Suppressor macrophage treated with lipopolysaccharide for 4 hours (primary cell): ENCODE data around the gene NAXE.
"Not testable (repeated sequence)": the region's sequence is repeated elsewhere in the genome, so short reads cannot be mapped to it uniquely, and the experiment has no call there.

Experiments
- DNase-seq: peaks from one replicate; pipeline ENCODE4 v3.0.0-alpha.2; 2020

The NAXE gene

DNA sequence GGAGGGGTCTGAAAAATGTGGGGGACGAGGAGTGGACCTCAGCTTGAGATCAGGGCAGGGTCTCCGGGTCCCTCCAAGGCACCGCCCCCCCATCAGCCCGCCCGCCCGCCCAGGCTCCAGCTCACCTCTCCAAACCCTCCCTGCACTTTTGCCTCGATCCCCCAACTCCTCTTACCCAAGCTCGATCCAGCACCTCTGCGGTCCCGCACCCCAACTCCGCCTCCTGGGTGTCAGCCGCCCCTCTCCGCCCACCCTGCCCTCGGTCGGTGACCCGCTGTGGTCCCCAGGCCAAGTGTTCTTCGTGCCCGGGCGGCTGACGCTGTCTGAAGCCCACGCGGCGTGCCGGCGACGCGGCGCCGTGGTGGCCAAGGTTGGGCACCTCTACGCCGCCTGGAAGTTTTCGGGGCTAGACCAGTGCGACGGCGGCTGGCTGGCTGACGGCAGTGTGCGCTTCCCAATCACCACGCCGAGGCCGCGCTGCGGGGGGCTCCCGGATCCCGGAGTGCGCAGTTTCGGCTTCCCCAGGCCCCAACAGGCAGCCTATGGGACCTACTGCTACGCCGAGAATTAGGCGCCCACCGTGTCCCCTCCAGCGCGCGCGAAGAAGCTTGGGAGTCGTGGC lies 33.3 kb downstream of the NAXE start:
- no peak for DNase-seq

DNA sequence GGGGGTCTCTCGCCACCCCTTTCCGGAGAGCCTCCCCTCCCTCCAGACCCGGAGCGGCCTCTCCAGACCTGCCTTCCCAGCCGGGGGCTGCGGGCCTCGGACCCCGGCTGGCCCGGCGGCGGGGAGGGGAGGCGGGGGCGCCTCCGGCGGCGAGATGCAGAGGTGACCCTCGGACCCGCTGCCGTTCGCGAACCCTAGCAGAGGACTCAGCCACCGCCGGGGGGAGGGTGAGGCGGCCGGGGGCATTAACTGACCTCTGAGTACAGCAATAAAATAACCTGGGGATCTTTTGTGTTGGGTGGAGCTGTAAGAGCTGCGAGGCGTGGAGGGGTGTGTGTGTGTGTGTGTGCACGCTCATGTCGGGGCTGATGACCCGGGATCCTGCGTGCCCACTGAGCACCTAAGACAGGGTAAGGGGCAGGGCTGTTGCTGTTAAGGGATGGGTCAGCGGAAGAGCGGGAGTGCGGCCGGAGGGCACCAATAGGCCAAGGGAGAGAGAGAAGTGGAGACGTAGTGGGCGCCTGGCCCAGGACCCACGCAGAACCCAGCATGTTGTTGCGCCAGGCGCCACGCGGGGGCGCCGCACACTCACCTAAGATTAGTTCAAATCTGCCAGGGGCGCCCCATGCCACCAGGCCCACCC lies 34.0 kb downstream of the NAXE start:
- DNase-seq, result peak; percentile 74

DNA sequence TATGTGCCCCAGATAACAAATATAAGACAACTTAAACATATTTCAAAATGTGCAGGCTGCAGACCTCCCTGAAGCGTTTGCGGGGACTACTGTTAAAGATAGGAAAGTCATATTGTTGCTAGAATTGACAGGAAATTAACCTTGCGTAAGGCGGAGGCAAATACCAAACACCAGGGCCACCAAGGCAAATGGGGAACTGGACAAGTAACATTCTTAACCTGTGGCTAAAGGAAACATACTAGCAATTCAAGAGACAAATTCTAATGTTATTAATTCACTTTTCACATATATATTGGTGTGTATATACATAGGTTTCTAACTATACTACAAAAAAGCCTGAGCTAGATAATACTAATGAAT lies 34.5 kb downstream of the NAXE start:
- no peak for DNase-seq

DNA sequence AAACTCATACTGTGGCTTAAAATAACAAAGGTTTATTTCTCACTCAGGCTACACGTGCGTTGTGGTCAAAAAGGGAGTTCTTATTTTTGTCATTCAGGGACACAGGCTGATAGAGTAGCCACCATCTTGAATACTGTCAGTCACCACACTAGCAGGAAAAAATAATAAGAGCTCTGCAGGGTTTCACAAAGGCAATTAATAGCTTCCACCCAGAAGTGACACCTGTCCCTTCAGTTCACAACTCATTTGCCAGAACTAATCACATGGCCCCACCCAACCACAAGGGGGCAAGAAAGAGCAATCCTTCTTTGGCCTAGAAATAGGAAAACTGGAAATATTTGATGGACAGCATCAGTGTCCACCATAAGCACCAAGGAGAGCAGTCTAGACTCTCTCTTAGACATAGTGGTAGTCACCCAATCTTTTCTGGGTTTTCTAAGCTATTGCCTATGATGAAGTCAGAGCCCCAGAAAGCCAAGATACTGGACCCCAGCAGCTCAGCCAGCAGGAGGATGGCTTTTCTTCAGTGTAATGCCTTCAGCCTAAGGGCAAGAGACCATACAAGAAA lies 35.8 kb downstream of the NAXE start:
- peak; percentile 69 for DNase-seq

DNA sequence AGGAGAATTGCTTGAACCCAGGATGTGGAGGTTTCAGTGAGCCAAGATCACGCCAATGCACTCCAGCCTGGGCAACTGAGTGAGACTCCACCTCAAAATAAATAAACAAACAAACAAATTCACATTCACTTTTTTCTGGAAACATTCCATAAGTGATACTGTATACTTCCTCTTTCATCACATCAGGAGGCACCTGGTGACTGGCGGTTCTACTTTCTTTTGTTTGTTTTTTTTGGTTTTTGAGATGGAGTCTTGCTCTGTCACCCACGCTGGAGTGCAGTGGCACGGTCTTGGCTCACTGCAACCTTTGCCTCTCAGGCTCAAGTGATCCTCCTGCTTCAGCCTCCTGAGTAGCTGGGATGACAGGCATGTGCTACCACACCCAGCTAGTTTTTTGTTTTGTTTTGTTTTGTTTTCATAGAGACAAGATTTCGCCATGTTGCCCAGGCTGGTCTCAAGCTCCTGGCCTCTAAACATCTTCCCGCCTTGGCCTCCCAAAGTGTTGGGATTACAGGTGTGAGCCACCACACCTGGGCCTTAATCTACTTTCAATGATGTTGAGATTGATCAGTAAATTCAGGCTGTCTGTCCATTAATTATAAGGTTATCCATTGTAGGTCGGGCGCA lies 38.4 kb downstream of the NAXE start:
- DNase-seq, result no peak

DNA sequence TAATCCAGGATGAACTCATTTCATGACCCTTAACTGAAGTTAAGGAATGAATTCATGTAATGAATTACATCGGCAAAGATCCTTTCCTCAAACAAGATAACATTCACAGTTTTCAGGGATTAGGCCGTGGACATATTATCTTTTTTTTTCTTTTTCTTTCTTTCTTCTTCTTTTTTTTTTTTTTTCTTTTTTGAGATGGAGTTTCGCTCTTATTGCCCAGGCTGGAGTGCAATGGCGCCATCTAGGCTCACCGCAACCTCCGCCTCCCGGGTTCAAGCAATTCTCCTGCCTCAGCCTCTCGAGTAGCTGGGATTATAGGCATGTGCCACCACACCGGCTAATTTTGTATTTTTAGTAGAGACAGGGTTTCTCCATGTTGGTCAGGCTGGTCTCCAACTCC lies 39.6 kb downstream of the NAXE start:
- DNase-seq, result not testable (repeated sequence)

DNA sequence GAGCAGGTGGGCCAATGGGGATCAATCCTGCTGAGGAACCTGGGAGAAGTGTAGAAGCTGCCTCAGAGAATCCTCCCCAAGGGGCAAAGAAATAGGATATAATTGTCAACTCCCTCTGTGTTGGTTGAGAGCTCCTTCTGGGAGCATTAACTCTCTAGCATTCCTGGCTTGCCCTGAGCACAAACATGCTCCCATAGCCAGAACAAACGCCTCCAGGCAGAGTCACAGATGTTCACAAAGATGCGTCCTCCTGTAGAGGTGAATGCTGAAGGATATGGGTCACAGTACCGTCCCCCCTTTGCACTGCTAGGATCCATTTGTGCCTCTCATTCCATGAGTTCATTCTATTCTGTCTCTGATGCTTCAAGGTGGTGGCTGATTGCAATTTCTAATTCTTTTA lies 40.8 kb downstream of the NAXE start:
- DNase-seq, result no peak

DNA sequence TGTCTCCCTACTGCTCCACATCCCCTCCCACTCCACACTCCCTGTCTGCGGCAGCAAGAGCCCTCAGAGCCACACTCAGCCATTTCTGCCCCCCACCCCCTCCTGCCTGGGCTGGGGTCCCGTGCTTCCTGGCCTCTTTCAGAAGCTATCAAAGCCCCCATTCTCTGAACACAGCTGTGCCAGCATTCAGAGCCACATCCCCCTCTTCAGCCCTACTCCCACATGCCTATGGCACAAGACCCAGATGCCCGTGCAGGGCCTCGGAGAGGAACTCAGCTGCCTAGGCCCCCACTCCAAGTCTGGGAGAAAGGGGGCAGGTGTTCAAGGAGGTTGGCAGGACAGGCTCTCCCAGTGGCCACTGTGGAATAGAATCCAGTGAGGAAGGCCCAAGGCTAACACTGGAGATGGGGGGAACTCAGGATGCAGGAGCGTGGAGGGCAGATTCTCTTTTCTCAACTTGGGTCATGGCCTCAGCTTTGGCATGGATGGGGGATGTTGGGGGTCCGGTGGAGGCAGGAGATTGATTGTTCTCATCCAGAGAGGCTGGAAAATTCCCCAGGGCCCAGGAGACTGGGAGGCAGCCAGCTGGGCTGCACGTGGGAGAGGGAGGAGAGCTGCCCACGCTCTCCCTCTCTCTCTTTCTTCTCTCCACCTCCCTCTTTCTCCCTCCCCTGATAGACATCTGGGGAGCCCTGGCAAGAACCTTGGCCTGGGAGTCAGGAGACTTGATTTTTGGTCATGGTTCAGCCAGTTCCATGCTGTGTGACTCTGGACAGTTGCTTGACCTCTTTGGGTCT lies 46.8 kb downstream of the NAXE start:
- no peak for DNase-seq

DNA sequence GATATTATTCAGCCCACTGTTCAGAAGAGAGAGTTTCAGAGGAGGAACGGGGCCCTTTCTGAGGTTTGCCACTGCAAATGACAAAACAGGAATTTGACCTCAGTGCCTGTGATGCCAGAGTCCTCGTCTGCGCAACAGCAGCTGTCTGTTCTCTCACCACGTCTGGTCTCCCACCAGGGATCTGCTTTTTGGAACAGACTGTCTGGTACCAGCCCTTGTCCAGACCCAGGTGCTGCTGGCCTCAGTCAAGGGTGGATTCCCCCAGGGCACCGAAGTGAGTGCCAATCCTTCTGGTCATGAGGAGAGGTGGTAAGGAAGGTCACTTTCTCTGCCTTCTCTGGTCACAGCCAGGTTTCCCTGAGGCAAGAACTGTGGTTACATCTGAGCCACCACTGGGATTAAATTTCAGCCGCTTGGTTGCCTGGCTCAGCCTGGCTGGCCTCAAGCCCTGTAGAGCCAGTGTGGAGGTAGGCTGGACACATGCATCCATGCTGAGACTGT lies 48.1 kb downstream of the NAXE start:
- no peak for DNase-seq

DNA sequence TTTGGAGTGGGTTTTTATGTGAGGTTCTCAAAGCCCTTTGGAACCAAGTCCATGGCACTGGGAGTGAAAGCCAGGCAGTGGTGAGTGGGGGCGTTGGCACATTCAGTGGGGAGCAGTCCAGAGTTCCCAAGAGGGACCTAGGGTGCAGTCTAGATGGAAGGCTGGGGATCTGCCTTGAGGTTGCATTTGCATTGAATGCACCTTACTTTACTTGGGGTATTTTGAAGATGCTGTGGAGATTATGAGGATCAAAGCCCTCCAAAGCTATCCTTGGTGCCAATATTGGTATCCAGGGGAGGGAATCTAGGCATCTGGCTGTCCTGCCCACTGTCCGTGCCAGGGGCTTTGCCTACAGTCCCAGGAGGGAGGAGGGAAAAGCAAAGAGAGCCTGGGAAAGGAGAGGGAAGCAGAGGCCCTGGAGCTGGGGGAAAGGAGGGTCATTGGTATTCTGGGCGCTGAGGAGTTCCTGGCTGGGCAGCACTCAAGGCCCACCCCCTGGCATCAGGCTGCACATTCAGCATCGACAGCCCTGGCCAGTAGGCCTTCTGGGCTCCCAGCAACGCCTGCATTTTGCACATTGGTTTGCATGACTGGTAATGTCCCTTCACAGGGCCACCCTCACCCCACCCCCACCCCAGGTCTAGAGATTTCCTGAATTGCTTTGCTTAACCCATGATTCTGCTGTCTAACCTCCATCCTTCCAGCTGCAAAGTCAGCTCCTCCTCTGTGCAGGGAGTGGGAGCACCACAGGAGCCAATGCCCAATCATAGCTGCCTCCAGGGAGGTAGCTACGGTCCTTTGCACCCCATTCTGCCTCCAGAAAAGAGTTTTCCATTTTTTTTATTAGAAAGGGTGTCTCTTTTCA lies 49.5 kb downstream of the NAXE start:
- no peak for DNase-seq

DNA sequence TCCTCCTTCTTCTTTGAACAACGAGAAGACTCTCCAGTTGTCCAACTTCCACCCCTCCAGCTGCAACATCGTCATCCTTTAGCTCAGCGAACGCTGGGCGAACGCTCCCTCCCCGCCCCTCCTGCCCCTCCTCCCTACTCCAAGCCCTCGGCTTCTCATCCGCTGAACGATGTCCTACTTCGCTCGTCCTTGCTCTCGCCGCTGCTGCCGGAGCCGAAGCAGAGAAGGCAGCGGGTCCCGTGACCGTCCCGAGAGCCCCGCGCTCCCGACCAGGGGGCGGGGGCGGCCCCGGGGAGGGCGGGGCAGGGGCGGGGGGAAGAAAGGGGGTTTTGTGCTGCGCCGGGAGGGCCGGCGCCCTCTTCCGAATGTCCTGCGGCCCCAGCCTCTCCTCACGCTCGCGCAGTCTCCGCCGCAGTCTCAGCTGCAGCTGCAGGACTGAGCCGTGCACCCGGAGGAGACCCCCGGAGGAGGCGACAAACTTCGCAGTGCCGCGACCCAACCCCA lies 50.2 kb downstream of the NAXE start, which contains the start of gene BCAN:
TSS of gene BCAN (plus strand) at position 357 of the 504 bp plus-strand sequence. CDS start 3,938 bp downstream, outside the sequence.
- no peak for DNase-seq

DNA sequence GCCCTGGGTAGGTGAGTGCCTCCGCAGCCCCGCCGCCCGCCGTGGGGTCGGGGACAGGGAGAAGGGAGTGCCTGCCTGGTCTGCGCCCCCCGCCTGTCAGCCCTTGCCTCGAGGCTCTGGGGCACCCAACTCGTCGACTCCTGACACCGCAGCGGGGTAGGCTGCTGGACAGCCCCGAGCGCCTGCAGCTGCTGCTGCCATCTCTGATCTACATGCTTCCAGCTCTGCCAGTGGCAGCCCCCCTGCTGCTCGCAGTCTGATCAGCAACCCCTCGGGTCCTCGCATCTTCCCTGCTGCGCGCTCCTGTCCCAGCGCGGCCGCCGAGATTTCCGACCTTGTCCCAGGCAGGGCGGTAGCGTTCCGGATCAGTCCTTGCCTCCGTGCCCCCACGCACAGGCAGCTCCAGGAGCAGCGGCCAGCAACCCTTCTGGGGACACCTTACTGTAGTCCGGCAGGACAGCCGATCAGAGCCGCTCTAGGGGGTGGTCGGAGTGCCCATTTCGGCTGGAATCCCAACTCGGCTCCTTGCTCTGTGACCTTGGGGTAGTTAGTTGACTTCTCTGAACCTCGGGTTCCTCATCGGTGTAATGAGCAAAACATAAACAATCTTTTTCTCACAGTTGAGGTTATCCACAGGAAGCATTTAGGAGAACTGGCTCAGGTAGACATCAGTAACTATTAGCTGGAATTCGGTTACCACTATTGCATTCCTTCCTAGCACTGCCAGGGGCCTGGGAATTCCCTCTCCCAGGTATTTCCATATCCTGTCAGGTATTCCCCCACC lies 50.9 kb downstream of the NAXE start:
- DNase-seq, result no peak

DNA sequence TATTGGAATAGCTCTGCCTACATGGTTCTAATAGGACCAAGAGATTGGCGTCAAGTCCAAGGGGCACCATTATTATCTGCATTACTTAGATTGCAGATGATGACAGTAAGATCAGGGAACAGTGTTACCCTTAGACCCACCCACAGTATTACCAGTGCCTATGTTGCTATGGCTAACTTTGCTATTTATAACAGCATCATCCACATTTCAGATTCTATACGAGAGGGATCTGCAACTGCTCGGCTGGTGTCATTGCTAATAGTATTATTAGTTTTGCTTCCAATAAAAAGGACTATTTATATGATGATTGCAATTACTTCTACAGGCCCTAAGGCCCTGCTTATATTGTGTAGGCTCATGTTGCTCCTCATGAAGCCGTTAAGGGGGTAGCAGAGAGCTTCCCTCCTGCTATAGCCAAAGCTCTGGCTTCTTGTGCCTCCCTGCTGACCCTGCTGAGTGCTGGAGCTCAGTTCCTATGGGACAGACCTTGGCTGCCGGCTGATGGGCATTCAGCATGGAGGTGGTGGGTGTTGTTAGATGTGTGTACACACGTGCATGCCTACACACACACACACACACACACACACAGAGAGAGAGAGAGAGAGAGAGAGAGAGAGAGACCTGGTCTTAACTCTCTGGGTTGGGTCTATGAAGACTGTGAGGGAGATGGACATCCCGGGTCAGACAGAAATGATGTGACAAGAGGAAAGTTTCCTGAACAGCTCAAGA lies 51.6 kb downstream of the NAXE start:
- no peak for DNase-seq

DNA sequence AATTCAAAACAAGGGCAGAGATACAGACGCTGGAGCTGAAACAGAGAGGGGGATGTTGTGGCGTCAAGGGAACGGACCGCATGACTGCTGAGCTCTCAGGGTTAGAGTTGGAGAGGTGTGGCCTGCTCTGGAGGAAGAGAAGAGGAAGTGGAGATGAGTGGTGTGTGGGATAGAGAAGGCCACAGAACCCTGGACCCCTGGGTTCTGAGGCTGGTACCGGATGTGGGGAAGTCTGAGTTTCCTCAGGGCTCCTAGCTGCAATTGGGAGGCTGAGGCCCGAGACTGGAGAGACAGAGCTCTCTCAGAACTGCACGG lies 52.2 kb downstream of the NAXE start:
- peak; percentile 44 for DNase-seq
